Right lobe of liver (tissue), 4 donors: ENCODE measurements around the gene BUD13.

ENCODE experiments used
- POLR2A ChIP-seq: fragments of 450-650 bp; IDR thresholded peaks from one replicate; pipeline ENCODE4 v1.6.1; 2017; ENCODE audit warnings: antibody characterized with exemption, mild to moderate bottlenecking
- TF ChIP-seq, protein P1 (sequence below), 4 donors: fragments of 200-600 bp in 3 of 4; fragments of 450-650 bp in 1 of 4; IDR thresholded peaks; one replicate each; pipeline versions ENCODE4 v1.5.1 to v1.8.0; 2016 to 2022; ENCODE audit warnings: antibody characterized with exemption in 4 of 4, mild to moderate bottlenecking in 2 of 4
- donor health status: DM: no; HTN: no; CAD: no.
- donor health status: DM: no; HTN: no; CAD: no.
- donor health status: DM: no; HTN: yes; CAD: no.

GRCh38 chr11:116712428-116712827 lies 60.4 kb downstream of the BUD13 start:
- TF ChIP-seq, protein P1, sequence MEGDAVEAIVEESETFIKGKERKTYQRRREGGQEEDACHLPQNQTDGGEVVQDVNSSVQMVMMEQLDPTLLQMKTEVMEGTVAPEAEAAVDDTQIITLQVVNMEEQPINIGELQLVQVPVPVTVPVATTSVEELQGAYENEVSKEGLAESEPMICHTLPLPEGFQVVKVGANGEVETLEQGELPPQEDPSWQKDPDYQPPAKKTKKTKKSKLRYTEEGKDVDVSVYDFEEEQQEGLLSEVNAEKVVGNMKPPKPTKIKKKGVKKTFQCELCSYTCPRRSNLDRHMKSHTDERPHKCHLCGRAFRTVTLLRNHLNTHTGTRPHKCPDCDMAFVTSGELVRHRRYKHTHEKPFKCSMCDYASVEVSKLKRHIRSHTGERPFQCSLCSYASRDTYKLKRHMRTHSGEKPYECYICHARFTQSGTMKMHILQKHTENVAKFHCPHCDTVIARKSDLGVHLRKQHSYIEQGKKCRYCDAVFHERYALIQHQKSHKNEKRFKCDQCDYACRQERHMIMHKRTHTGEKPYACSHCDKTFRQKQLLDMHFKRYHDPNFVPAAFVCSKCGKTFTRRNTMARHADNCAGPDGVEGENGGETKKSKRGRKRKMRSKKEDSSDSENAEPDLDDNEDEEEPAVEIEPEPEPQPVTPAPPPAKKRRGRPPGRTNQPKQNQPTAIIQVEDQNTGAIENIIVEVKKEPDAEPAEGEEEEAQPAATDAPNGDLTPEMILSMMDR (IDR thresholded peaks at IDR 0.05) = no peak
- no peak for TF ChIP-seq POLR2A
